HG02588 (cell line): ENCODE results near the gene DSCAM.

Experiments used
- ATAC-seq: cut with Tn5 transposase; IDR thresholded peaks from one replicate; pipeline ENCODE4 v1.9.1; 2021; ENCODE audit warnings: mild to moderate bottlenecking, moderate library complexity; ENCODE audit not compliant: unreplicated experiment

The DSCAM gene

DNA sequence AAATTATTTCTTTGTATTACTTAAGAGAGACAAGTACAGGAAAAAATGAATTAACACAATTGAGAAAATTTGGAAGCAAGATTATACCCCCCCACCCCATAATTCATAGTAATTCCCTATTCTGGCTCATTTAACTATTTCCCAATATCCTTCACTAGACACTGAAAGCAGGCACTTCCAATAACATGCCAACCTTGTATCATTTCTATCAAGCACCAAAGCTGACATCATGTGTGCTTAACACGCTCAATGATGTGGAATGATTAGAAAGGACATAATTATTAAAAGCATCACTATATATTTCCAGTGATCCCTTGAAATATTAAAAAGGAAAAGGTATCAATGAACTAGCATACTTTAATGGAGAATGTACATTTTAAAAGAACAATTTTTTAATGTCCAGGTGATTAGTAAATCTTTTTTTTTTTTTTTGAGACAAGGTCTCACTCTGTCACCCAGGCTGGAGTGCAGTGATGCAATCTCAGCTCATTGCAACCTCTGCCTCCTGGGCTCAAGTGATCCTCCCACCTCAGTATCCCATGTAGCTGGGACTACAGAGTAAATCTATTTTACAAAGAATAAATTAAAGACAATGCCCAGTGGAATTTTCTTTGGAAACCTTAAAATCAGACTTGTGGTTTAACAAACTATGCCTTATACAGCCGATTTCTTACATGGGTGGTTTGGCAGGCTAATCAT, 443.9 kb downstream of the DSCAM start:
- ATAC-seq = no peak

DNA sequence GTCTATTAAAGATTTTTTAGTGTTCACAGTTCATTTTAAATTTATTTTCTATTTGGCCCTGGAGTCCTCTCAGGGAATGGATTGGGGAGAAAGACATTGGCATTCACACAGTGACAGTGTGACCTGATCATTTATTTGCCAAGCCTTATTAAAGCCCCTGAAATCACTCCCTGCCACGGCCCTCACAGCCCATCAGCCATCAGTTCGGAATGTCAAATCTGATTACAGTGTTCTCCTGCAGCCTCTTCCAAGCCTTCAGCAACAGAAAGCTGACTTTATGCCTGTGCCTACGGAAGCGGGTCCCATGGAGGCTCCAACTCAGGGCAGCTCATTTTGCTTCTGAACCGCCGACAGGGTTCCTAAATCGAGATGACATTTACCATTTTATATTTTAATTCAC, 451.2 kb downstream of the DSCAM start:
- ATAC-seq = no peak

DNA sequence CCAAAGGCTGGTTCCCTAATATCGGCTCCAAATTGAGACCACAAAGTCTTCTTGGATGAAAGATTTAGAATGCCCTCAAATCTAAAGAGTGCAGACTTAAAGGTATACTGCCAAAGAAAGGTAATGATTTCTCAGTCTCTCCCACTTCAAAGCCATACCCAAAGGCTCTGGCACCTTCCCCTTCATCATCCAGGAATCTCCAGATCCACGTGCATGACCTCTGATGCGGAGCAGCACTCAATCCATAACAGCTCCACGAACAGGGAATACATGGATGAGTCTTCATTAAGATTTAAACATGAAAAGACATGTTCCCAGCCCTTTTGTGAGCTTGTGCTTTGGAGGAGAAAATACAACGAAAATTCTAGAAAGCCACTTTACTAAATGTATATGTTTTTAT, 453.9 kb downstream of the DSCAM start:
- no peak for ATAC-seq

DNA sequence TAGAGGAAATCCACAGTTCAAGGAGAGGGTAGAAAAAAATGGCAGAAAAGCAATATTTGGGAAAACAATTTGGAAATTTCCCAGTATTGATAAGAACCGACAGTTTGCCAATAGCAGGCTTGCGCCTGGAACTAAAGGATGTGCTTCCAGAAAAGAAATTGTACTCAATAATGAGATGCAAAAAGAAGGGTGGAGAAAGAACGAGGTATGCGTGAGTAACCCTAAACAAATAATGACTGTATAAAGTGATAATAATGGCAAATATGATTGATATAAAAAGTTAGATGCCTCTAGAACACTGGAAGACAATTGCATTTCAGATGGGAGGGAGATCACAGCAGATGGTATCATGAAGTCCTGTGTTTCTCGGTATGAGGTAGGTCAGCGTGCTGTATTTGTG, 458.9 kb downstream of the DSCAM start:
- no peak for ATAC-seq

DNA sequence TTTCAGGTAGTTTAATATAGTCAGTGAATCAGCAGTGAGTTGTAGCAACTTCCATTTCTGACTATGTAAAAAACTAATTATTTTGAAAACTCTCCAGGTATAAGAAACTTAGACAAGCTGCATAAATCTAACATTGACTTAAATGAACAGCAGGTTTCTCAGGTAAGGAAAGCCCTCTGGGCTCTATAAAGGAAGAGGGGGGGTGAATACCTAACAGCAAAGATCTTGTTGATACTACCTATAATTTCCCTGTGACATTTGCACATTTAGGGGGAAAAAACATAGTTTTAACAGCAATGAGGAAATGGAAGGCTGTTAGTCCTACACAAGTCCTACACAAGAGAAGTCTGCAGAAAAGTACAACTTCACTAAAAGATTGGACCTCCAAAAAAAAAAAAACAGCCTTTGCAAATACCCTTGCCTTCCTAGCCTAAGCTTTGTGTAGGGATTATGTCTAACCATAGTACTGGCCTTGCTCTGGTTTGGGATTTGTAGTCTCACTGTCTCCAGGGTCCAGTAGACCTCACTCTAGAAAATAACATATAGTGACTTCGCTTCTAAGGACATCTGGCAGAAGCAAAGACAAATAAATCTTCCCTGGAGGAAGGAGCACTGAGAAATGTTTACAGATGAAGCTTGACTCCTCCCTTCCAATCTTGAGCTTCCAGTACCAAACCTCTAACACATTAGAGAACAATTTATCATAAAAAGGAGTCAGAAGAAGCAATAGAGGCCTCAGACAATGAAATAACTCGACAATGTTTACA, 459.8 kb downstream of the DSCAM start:
- no peak for ATAC-seq

DNA sequence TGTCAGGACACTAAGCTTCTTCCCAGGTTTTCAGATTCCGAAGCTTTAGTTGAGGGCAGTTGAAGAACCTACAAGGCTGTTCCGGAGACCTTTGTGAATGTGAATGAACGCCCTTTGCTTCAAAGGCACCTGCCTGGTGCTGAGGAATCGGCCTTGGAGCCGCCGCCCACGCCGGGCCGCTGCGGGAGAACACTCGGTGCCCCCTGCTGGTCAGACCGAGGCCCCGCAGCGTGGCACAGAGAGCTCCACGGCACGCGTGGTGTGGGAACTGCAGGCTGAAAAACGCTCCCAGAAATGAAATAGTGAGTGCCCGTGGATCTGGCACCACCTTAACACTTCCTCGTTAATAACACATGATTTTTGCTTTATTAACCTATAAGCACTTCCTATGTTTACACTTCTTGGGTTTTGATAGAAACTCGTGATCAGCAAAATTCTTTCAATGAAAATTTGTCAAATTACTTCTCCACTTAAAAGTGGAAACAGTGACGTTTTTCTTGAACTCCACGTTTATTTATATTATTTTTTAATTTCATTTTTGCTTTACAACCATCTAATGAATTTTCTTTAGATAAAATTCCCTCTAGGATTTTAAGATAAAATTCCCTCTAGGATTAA, 460.6 kb downstream of the DSCAM start:
- no peak for ATAC-seq

DNA sequence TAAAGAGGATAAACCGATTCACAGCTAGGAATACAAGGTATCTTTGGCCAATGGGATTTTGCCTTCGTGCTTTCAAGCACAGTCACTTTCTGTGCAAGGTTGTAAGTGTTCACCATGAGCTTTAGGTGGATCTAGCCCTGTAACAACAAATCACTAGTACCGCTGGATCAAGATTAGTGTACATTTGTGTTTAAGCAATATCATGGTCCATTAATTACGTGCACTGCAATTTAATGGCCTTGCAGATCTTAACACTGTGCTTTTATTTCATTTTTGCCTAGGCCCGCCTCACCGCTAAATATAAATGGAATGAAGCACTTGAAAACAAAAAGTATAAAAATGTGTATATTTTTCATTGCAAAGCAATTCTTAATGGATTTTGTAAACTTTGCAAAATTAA, 461.1 kb downstream of the DSCAM start:
- ATAC-seq = no peak

DNA sequence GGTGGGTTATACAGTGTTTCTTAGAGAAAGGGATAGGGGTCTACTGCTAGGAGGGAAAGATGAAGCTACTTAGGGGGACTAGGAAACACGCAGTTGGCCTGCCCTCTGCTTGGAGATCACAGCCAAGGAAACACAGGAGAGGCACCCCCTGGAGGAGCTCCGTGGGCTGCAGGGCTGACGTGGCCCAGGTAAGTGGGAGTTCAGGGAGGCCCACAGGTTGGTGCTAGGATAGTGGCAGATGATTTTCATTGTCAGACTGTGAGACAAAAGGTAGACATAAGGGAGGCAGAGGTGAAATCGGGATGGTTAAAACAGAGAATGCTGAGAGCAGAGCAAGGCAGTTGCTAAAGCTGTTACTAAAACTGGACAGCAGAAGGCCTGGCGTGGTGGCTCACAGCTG, 463.0 kb downstream of the DSCAM start:
- no peak for ATAC-seq

DNA sequence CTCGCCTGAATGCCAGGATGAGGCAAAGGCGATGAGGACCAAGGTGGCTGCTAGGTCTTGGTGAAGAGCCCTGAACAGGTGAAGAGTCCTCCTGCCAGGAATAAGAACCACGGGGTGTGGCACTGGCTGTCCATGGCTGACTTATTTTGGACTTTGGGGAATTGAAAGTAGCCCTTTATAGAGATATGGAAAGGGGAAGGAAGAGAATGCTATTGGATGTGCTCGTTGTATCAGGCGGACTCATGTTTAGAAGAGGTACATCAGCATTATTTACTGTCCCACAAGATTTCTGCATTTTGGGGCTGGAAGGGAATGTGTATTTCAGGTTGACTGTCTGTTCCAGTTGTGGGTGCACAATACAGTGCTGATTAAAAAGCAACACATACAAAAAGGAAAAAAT, 465.8 kb downstream of the DSCAM start:
- no peak for ATAC-seq

DNA sequence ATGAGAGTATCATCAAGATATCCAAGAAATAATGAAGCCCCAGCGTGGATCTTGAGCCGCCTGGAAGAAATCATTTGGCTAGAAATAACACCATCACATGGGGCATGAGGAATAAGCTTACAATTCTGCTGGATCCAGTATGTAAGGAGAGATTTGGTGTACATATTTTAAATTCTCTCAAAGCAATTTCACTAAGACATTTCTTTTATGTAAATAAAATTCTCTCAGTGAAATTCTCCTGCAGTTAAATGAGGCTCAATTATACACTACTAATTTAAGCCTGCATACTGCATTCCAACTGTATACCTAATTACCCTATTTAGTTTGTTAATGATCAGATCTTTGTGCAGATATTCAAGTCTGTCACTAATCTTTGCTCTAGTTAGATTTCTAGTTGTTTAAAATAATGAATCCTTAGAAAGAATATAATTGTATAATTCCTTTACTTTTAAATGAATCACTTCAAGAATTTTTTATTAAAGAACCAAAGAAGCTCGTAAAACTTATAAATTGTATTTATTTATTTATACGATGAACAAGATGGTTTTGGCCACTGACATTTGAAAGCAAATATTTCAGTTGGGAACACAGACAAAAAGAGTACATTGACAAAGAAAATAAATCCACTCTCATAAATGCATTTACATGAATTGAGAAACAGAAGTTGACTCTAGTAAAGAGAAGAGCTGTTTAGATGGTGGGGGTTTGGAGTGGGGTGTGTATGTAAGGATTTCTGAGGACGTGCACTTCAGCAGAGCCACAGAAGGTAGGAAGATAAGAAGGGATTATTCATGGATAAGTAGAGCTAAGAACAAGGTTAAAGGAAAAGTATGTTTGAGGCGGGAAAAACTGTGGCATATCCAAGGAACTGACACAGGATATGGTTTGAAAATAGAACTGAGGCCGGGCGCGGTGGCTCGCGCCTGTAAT, 466.8 kb downstream of the DSCAM start:
- ATAC-seq = no peak

DNA sequence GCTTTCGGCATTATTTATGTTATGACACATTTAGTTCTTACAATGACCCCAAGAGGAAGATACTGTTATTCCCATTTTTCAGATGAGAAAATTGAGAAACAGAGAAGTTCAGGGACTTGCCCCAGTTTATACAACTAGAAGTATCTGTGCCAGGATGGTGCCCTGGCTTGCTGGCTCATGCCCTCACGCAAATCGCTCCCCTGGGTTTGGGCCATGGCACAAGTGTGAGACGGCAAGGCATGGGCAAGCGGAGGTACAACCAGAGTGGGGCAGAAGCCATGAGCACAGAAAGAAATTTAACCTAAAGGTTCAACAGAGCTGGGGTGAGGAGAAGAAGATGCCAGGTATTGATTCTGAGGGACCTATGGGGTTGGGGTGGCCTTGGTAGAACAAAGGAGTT, 469.8 kb downstream of the DSCAM start:
- ATAC-seq = no peak

DNA sequence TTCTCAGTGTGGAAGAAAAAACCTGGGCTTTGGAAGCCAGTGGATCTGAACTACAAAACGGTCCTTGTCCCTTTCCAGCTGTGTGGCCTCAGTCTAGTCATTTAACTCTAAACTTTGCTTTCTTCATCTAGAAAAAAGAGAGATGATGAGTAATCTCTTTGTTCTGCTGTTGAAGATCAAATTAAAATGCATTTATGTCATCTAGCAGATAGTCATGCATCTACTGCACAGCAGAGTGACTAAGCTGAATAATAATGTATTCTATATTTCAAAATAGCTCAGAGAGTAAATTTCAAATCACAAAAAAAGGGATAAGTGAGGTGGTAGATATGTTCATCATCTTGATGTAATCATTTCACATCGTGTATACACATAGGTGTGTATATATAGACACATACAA, 473.2 kb downstream of the DSCAM start:
- no peak for ATAC-seq

DNA sequence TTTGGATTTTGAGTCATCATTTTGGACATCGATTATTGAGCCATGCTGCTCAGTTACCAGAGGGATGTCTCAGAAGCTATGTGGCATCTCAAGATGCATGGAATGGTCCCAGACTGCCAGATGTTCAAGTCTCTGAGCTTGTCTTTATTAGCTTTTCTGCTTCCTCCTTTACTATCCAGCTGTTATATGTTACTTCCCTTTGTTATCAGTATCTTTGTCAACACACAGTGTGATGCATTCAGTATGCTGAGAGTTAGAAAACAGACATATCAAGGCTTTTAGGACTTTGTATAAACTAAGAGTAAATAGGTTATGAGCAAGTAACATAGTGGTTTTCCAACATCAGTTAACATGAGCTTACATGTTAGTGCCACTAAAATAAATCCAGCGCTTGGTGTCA, 474.5 kb downstream of the DSCAM start:
- no peak for ATAC-seq

DNA sequence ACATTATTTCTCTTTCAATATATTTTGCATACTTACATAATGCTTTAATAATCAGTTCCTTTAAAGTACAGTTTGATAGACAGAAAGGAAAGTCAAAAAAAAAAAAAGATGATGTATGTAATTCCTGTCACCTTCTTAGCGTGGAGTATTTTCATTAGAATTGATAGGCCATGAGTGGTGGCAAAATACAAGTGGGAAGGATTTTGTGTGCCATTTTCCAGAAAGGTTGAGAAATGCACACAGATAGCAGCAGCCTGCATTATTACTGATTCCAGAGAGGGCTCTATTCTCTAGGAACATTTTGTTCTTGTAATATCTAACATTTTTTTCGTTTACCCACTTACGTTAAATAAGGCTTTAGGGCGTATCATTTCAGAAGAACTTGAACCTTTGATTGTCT, 475.6 kb downstream of the DSCAM start:
- ATAC-seq = no peak

DNA sequence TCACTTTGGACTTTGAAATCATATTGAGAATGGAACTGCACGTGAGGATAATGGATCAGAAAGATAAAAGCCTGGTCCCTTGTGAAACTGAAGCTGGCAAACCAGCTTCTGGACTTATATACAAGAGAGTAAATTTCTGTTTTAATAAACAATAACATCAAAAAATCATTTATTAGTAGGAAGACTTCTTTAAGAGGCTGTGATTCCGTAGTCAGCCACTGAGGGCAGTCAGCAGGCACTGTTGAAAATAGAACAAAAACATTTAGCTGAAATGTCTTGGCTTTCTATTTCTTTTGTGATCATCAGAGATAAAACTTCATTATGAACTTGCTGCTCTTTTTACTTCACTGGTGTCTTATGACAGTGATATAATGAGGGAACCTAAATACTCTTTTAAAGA, 490.3 kb downstream of the DSCAM start:
- no peak for ATAC-seq

DNA sequence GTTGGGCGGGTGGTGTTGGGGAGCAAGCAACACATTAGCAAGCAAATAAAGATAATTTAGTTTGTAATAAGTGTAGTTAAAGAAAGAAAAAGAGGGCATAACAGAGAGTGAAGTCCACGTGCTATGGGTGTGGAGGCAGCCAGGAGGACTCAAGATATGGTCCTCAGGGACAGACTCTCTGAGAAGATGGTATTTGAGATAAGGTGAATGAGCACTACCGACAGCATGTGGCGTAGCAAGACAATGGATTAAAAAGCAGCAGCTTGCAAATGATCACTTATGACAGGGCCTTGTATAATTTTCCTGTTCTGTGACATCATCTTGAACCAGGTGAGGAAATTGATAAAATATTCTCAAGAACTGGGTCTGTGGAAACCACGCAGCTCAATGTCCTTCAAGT, 491.9 kb downstream of the DSCAM start:
- ATAC-seq = no peak

DNA sequence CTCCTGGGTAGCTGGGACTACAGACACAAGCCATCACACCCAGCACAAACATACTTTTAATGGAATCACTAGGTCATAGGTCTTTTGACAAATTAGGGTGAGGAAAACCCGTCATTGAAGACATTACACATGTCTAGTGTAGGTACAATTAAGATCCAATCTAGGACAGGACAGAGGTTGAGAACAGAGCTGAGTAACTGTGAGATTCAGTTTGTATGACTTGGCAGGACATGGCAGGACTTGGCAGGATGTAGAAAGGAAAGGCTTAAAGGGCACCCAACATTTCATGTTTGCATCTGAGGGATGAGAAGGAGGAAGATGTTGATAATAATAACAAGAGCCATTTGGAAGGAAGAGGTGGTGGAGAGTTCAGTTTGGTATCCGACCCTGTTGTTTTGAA, 496.0 kb downstream of the DSCAM start:
- no peak for ATAC-seq

DNA sequence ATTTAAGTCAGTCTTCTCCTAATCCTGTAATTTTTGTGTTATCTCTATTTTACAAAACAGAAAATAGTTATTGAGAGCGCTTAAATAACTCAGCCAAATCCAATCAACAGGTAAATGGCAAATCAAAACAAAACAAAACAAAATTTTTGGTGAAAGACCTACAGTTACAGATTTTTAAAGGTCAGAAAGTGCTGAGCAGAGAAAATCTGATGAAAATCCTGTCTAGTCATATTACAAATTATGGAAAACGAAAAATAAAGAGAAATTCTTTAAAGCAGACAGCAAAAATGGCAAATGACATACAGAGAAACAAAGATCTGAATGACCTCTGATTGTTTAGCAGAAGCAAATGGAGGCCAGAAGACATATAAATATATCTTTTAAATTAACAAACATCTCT, 497.4 kb downstream of the DSCAM start:
- no peak for ATAC-seq

DNA sequence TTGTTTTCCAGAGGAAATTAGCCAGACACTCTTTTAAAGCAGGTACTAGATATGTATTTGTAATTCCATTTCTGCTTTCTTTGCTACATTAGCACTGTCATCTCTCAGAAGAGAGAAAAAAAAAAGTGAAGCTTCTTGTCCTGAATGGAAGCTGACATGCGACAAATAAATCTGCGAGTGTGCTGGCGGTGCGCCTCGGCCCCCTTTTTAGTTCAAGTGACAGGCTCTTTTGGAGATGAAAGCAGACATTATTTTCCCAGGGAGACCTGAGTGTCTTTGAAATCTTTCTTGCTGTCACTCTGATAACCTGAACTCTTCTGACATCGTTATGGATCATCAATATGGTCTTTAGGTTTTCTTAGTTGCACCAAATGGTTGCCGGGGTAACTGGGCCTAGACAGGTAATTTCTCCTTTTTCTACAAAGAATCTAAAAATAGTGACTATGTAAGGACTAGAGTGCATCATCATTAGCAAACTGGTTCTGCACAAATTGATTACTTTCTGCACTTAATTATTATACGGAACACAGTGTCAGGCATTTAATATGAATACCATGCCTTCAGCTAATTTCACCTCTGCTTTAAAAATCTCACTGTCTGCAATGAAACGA, 501.1 kb downstream of the DSCAM start:
- ATAC-seq = no peak

DNA sequence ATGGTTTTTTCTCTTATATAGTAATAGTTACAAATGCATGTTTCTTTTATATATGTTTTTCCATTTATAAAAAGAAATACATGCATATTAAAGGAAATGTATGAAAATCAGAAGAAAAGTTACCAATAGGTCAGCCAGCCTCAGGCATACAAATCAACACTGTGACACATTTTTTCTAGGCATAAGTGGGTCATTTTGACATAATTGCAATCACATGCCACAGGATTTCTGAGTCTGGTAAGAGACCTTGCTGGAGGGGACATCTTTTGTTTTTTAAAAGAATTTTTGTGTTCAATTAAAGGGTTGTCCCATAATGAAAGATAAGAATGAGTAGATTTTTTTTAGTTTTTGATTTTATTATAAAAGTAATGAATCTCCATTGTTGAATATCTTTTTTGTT, 506.6 kb downstream of the DSCAM start:
- ATAC-seq = no peak

DNA sequence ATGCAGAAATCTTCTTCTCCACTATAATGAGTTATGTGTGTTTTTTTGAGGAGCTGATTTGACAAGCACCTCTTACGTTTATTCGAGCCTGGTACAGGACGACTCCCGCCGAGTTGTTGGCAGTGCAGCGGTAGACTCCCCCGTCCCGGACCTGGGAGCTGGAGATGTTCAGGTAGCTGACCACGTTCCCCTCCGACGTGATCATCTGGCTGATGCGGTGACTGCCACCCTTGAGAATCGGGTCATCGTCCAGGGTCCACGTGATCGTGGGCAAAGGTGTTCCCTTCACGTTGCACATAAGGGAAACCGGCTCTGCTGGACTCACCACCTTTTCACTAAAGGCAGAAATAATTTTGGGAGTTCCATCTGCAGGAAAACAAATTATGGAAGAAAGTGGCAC, 507.9 kb downstream of the DSCAM start:
- ATAC-seq = no peak
